Measurements from ENCODE around the gene XAB2.

Gene XAB2

DNA sequence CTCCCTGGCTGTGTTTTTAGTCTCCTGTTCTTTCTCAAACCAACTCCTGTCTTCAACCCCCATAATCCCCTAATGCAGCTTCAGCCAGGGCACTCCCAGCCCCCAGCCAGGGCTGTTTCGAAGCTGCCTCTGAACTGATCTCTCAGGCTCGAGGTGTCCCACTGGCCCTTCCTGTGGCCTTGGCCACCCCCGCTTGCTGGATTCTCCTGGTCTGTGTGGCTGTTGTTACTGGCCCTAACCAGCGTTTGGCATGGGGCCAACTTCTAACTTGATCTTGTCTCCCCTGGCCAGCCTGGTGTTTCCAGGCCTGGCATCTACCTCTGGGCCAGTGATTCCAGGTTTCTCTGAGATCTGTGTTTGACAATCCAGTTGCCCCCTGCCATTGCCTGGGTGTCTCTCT, 11.0 kb downstream of the XAB2 start:
- Histone ChIP-seq H3K27ac (ENCODE audit: low read depth, low read length, poor library complexity, severe bottlenecking) (no peak overlapping the region), H3K4me2 (ENCODE audit: low read length) (no peak overlapping the region), H3K4me3 (ENCODE audit: low read depth, low read length, poor library complexity, severe bottlenecking) (no peak overlapping the region), H3K79me2 (ENCODE audit: insufficient read depth, low read length) (no peaks in the 10 kb centered on the region), H3F3A (ENCODE audit: insufficient read depth, low read length) (no peaks in the 10 kb centered on the region), H3K27me3 (ENCODE audit: insufficient read depth, low read length) (no peaks in the 10 kb centered on the region), H3K9me3 (ENCODE audit: low read length) (no peaks in the 10 kb centered on the region), H3K4me1 (ENCODE audit: insufficient read depth, low read length, severe bottlenecking) (no peaks in the 10 kb centered on the region), H3K9ac (ENCODE audit: low read length) (no peak overlapping the region), H4K20me1 (ENCODE audit: insufficient read depth, low read length) (no peaks in the 10 kb centered on the region), H3K36me3 (ENCODE audit: insufficient read depth, low read length) (peaks cover 41% of the 10 kb centered on the region; the same call in 1 of the 2 replicates), H2AFZ (ENCODE audit: low read length) (no peak overlapping the region), H3K9me2 (ENCODE audit: low read depth, low read length) (no peaks in the 10 kb centered on the region)
- TF ChIP-seq, protein P1, sequence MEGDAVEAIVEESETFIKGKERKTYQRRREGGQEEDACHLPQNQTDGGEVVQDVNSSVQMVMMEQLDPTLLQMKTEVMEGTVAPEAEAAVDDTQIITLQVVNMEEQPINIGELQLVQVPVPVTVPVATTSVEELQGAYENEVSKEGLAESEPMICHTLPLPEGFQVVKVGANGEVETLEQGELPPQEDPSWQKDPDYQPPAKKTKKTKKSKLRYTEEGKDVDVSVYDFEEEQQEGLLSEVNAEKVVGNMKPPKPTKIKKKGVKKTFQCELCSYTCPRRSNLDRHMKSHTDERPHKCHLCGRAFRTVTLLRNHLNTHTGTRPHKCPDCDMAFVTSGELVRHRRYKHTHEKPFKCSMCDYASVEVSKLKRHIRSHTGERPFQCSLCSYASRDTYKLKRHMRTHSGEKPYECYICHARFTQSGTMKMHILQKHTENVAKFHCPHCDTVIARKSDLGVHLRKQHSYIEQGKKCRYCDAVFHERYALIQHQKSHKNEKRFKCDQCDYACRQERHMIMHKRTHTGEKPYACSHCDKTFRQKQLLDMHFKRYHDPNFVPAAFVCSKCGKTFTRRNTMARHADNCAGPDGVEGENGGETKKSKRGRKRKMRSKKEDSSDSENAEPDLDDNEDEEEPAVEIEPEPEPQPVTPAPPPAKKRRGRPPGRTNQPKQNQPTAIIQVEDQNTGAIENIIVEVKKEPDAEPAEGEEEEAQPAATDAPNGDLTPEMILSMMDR (IDR thresholded peaks at IDR 0.05; ENCODE audit: low read length) = no peak
- TF ChIP-seq EZH2 (IDR thresholded peaks at IDR 0.05; ENCODE audit: borderline replicate concordance, low read length) = no peak

DNA sequence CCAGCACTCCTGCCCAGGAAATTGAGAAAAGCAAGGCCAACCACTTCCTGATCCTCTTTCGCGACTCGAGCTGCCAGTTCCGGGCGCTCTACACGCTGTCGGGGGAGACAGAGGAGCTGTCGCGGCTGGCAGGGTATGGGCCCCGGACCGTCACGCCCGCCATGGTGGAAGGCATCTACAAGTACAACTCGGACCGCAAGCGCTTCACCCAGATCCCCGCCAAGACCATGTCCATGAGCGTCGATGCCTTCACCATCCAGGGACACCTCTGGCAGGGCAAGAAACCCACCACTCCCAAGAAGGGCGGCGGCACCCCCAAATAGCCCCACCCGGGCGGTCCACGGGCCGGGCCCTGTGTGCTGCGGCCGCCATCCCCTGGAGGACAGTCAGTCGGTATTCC, 11.6 kb downstream of the XAB2 start:
- Histone ChIP-seq H3K79me2 (ENCODE audit: insufficient read depth, low read length) (no peaks in the 10 kb centered on the region), H3F3A (ENCODE audit: insufficient read depth, low read length) (no peaks in the 10 kb centered on the region), H3K4me1 (ENCODE audit: insufficient read depth, low read length, severe bottlenecking) (no peaks in the 10 kb centered on the region), H3K4me3 (ENCODE audit: low read depth, low read length, poor library complexity, severe bottlenecking) (no peak overlapping the region), H3K27me3 (ENCODE audit: insufficient read depth, low read length) (no peaks in the 10 kb centered on the region), H3K9ac (ENCODE audit: low read length) (no peak overlapping the region), H3K27ac (ENCODE audit: low read depth, low read length, poor library complexity, severe bottlenecking) (no peak overlapping the region), H3K36me3 (ENCODE audit: insufficient read depth, low read length) (peaks cover 36% of the 10 kb centered on the region; the same call in 1 of the 2 replicates), H4K20me1 (ENCODE audit: insufficient read depth, low read length) (no peaks in the 10 kb centered on the region), H3K9me2 (ENCODE audit: low read depth, low read length) (no peaks in the 10 kb centered on the region), H2AFZ (ENCODE audit: low read length) (no peak overlapping the region), H3K9me3 (ENCODE audit: low read length) (no peaks in the 10 kb centered on the region), H3K4me2 (ENCODE audit: low read length) (no peak overlapping the region)
- TF ChIP-seq, protein P1 (IDR thresholded peaks at IDR 0.05; ENCODE audit: low read length) = no peak
- no peak for TF ChIP-seq EZH2 (IDR thresholded peaks at IDR 0.05; ENCODE audit: borderline replicate concordance, low read length)

DNA sequence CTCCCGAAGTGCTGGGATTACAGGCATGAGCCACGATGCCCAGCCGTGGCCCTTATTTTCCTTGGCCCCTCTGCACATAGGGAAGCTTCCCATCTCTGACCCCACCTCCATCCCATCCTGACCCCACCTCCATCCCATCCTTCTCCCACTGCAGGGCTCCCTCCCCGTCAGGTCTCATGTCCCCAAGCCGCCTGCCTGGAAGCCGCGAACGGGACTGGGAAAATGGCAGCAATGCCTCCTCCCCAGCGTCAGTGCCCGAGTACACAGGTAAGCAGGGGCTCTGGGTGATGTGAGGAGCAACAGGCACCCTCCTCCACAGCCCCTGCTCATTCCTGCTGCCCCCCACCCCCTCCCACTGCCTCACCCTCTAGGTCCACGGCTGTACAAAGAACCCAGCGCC, 12.2 kb downstream of the XAB2 start:
- Histone ChIP-seq H3K9me2 (ENCODE audit: low read depth, low read length) (no peaks in the 10 kb centered on the region), H4K20me1 (ENCODE audit: insufficient read depth, low read length) (no peaks in the 10 kb centered on the region), H3F3A (ENCODE audit: insufficient read depth, low read length) (no peaks in the 10 kb centered on the region), H3K4me2 (ENCODE audit: low read length) (no peak overlapping the region), H3K36me3 (ENCODE audit: insufficient read depth, low read length) (peaks cover 31% of the 10 kb centered on the region; the same call in 1 of the 2 replicates), H2AFZ (ENCODE audit: low read length) (no peak overlapping the region), H3K79me2 (ENCODE audit: insufficient read depth, low read length) (no peaks in the 10 kb centered on the region), H3K4me3 (ENCODE audit: low read depth, low read length, poor library complexity, severe bottlenecking) (no peak overlapping the region), H3K9ac (ENCODE audit: low read length) (no peak overlapping the region), H3K27me3 (ENCODE audit: insufficient read depth, low read length) (no peaks in the 10 kb centered on the region), H3K9me3 (ENCODE audit: low read length) (no peaks in the 10 kb centered on the region), H3K27ac (ENCODE audit: low read depth, low read length, poor library complexity, severe bottlenecking) (no peak overlapping the region), H3K4me1 (ENCODE audit: insufficient read depth, low read length, severe bottlenecking) (no peaks in the 10 kb centered on the region)
- TF ChIP-seq, protein P1 (IDR thresholded peaks at IDR 0.05; ENCODE audit: low read length) = no peak
- TF ChIP-seq EZH2 (IDR thresholded peaks at IDR 0.05; ENCODE audit: borderline replicate concordance, low read length) = no peak
